Measurements from ENCODE around the gene PDGFA.

DNA sequence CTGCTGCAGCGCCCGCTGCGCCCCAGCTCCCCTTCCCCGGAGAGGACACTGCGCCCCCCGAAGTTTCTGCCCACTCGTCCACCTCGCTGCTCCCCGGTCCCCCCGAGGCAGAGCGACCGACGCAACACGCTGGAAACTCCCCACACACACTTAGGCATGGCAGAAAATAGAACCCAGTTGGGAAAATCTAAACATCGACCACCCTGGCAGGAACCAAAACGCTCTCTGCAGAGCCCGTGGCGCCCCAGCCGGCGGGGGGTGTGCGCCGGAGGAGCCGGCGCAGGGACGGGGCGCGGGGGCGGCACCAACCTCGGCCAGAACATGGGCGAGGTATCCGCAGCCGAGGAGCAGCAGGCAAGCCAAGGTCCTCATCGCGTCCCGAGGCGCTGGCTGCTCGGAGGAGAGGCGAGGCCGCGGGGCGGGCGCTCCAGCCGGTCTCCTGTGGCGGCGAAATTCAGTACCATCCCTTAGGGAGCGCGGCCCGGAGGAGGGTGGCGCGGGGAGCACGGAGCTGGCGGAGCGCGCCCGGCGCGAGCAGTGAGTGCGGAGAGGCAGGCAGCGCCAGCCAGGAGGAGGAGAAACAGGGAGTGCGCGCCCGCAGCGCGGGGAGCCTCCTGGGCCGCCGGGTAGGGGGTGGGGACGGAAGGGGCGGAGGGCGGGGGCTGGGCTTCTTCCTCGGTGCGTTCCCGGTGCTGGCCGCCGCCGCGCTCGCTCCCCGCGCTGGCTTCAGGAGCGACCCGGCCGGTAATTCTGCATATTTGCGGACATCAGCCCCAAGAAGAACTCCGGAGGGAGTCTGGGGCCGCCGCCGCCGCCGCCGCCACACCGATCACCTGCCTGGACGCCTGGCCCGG, 789 bp downstream of the PDGFA start:
- no peak for TF ChIP-seq CTCF (IDR thresholded peaks at IDR 0.05)
- no peak for TF ChIP-seq EP300 (IDR thresholded peaks at IDR 0.05)
- no peak for TF ChIP-seq POLR2A (IDR thresholded peaks at IDR 0.05)
- TF ChIP-seq POLR2AphosphoS5 (IDR thresholded peaks at IDR 0.05), result peak in 1 of 3 donors; percentile 18
